H1 (cell line): ENCODE measurements around the gene RCAN3. TPM values are rescaled to one million over a fixed set of nuclear protein-coding genes. Genes with fewer than 3 reads are reported as not detected.

Experiments used
- CTCF ChIA-PET: fragments of 300-600 bp; sonication (Branson Sonifier 250); formaldehyde crosslinking; loops from one replicate; lab custom pipeline; 2021; ENCODE audit not compliant: partially characterized antibody; lab: Charles Lee
- POLR2A ChIA-PET: fragments of 300-600 bp; sonication (Branson Sonifier 250); formaldehyde crosslinking; loops from one replicate; lab custom pipeline; 2021; ENCODE audit warnings: inconsistent platforms; ENCODE audit not compliant: partially characterized antibody; lab: Charles Lee
- DNase-seq, 2 experiments: peaks; one replicate each; pipeline versions ENCODE4 v3.0.0 to v3.0.0-alpha.2; 2010 to 2022; ENCODE audit warnings: low spot score in 2 of 2, low read depth in 1 of 2, mixed read lengths in 1 of 2
- FAIRE-seq: peaks from 2 replicates; lab custom pipeline; 2011; peaks lifted over from hg19 to GRCh38; lab: Jason Lieb, UNC
- H2AFZ ChIP-seq: 2 replicates; pipeline ENCODE4 v1.8.1; 2012; ENCODE audit warnings: low read length, inconsistent platforms
- H2AK5ac ChIP-seq: 2 replicates; pipeline ENCODE4 v1.6.1; 2013; ENCODE audit warnings: low read depth, low read length
- H2BK120ac ChIP-seq: replicated peaks from 2 replicates; pipeline ENCODE3; 2013; ENCODE audit warnings: low read depth, low read length, inconsistent platforms
- H2BK12ac ChIP-seq: 2 replicates; pipeline ENCODE4 v1.6.1; 2013; ENCODE audit warnings: low read depth, low read length
- H2BK15ac ChIP-seq: 2 replicates; pipeline ENCODE4 v1.6.1; 2013; ENCODE audit warnings: low read length
- H2BK20ac ChIP-seq: 2 replicates; pipeline ENCODE4 v1.6.1; 2013; ENCODE audit warnings: low read length
- H2BK5ac ChIP-seq: 2 replicates; pipeline ENCODE4 v1.6.1; 2013; ENCODE audit warnings: low read depth, low read length
- H3K14ac ChIP-seq: 2 replicates; pipeline ENCODE4 v1.6.1; 2013; ENCODE audit warnings: inconsistent platforms; ENCODE audit not compliant: insufficient read length
- H3K18ac ChIP-seq: 2 replicates; pipeline ENCODE4 v1.6.1; 2013; ENCODE audit warnings: low read length; ENCODE audit errors: extremely low read depth
- H3K23ac ChIP-seq: 2 replicates; pipeline ENCODE4 v1.6.1; 2013; ENCODE audit warnings: inconsistent platforms; ENCODE audit not compliant: insufficient read length
- H3K23me2 ChIP-seq: 2 replicates; pipeline ENCODE4 v1.6.1; 2013; ENCODE audit warnings: low read depth, low read length
- H3K27ac ChIP-seq: 2 replicates; pipeline ENCODE4 v1.6.1; 2011; ENCODE audit warnings: low read depth, low read length, inconsistent platforms
- H3K27me3 ChIP-seq, 4 experiments: replicated peaks in 1 of 4; 1 replicate in 1 of 4; 2 replicates in 3 of 4; pipeline versions ENCODE4 v1.6.1 to v1.8.1; 2011 to 2013; ENCODE audit warnings: low read length in 3 of 4, mild to moderate bottlenecking in 3 of 4, inconsistent platforms in 2 of 4, mixed read lengths in 2 of 4, moderate library complexity in 1 of 4; ENCODE audit not compliant: control insufficient read depth in 3 of 4, insufficient read depth in 3 of 4; ENCODE audit errors: extremely low read depth in 1 of 4
- H3K36me3 ChIP-seq, 4 experiments: 2 replicates each; pipeline versions ENCODE4 v1.6.1 to v1.8.1; 2011 to 2013; ENCODE audit warnings: mild to moderate bottlenecking in 4 of 4, low read length in 3 of 4, moderate library complexity in 2 of 4, control low read depth in 1 of 4, inconsistent platforms in 1 of 4; ENCODE audit not compliant: insufficient read depth in 4 of 4, control insufficient read depth in 2 of 4
- H3K4ac ChIP-seq: replicated peaks from 2 replicates; pipeline ENCODE3; 2013; ENCODE audit warnings: low read length, low read depth, mixed read lengths, inconsistent platforms; ENCODE audit not compliant: insufficient read length
- H3K4me1 ChIP-seq, 4 experiments: replicated peaks in 1 of 4; 1 replicate in 1 of 4; 2 replicates in 3 of 4; pipeline versions ENCODE4 v1.6.1 to v1.8.1; 2011 to 2013; ENCODE audit warnings: low read length in 3 of 4, inconsistent platforms in 2 of 4, mixed read lengths in 1 of 4; ENCODE audit not compliant: insufficient read depth in 4 of 4, control insufficient read depth in 3 of 4
- H3K4me2 ChIP-seq, 2 experiments: 2 replicates each; pipeline versions ENCODE4 v1.6.1 to v1.8.1; 2011 to 2013; ENCODE audit warnings: low read depth in 2 of 2, low read length in 2 of 2, control low read depth in 1 of 2, inconsistent platforms in 1 of 2, mild to moderate bottlenecking in 1 of 2; ENCODE audit not compliant: insufficient read depth in 1 of 2
- H3K4me3 ChIP-seq, 4 experiments: fragments of 200-600, 300-600 bp in 1 of 4; sonication (generic), shearing (Covaris generic), sonication (Bioruptor Twin) in 1 of 4; 2 replicates each; pipeline versions ENCODE4 v1.5.1 to v1.8.1; 2011 to 2016; ENCODE audit warnings: low read length in 4 of 4, low read depth in 3 of 4, control low read depth in 2 of 4, inconsistent platforms in 2 of 4, mild to moderate bottlenecking in 2 of 4, mixed read lengths in 1 of 4, moderate library complexity in 1 of 4; ENCODE audit not compliant: insufficient read depth in 2 of 4; ENCODE audit errors: extremely low read depth in 1 of 4
- H3K56ac ChIP-seq: replicated peaks from 2 replicates; pipeline ENCODE3; 2013; ENCODE audit warnings: low read depth, mild to moderate bottlenecking, mixed read lengths, low read length, inconsistent platforms; ENCODE audit not compliant: insufficient read length
- H3K79me1 ChIP-seq: 2 replicates; pipeline ENCODE4 v1.6.1; 2013; ENCODE audit warnings: low read depth, low read length, control low read depth
- H3K79me2 ChIP-seq, 2 experiments: 2 replicates each; pipeline versions ENCODE4 v1.6.1 to v1.8.1; 2012 to 2013; ENCODE audit warnings: low read length in 2 of 2, mild to moderate bottlenecking in 2 of 2, inconsistent platforms in 1 of 2; ENCODE audit not compliant: insufficient read depth in 2 of 2, control insufficient read depth in 1 of 2
- H3K9ac ChIP-seq, 4 experiments: replicated peaks in 1 of 4; 1 replicate in 1 of 4; 2 replicates in 3 of 4; pipeline versions ENCODE4 v1.6.1 to v1.8.1; 2011 to 2013; ENCODE audit warnings: low read depth in 3 of 4, low read length in 3 of 4, control low read depth in 2 of 4, mild to moderate bottlenecking in 2 of 4, moderate library complexity in 2 of 4, inconsistent platforms in 1 of 4; ENCODE audit errors: extremely low read depth in 1 of 4
- H3K9me3 ChIP-seq, 2 experiments: 2 replicates each; pipeline versions ENCODE4 v1.6.1 to v1.8.1; 2012 to 2013; ENCODE audit warnings: mild to moderate bottlenecking in 2 of 2, moderate library complexity in 2 of 2, control low read depth in 1 of 2, inconsistent platforms in 1 of 2, low read depth in 1 of 2, low read length in 1 of 2, mixed read lengths in 1 of 2; ENCODE audit not compliant: insufficient read depth in 2 of 2
- H4K20me1 ChIP-seq, 2 experiments: replicated peaks in 1 of 2; 2 replicates each; pipeline versions ENCODE3 to v1.8.1; 2011 to 2013; ENCODE audit warnings: inconsistent platforms in 2 of 2, low read length in 2 of 2, mild to moderate bottlenecking in 1 of 2; ENCODE audit not compliant: insufficient read depth in 2 of 2, control insufficient read depth in 1 of 2
- H4K5ac ChIP-seq: 2 replicates; pipeline ENCODE4 v1.6.1; 2013; ENCODE audit warnings: low read length, low read depth, mixed read lengths, inconsistent platforms; ENCODE audit not compliant: insufficient read length
- H4K8ac ChIP-seq: 2 replicates; pipeline ENCODE4 v1.8.0; 2013; ENCODE audit warnings: mild to moderate bottlenecking, moderate library complexity, low read length, inconsistent platforms; ENCODE audit not compliant: insufficient read depth; ENCODE audit errors: extremely low read depth
- H4K91ac ChIP-seq: replicated peaks from 2 replicates; pipeline ENCODE3; 2013; ENCODE audit warnings: low read length, mixed read lengths, inconsistent platforms; ENCODE audit not compliant: insufficient read length
- ATF2 ChIP-seq: IDR thresholded peaks from 2 replicates; pipeline ENCODE4 v1.6.1; 2012; ENCODE audit warnings: low read length, inconsistent platforms
- ATF3 ChIP-seq: IDR thresholded peaks from 2 replicates; pipeline ENCODE4 v1.6.1; 2011; ENCODE audit warnings: low read depth, mild to moderate bottlenecking, low read length; ENCODE audit not compliant: insufficient read depth
- BRCA1 ChIP-seq: IDR thresholded peaks from 2 replicates; pipeline ENCODE4 v1.6.1; 2012; ENCODE audit warnings: low read depth, low read length, improper control_type of control experiment
- CBX5 ChIP-seq: fragments of 300-800, 300-1000 bp; sonication (generic); IDR thresholded peaks from 2 replicates; pipeline ENCODE4 v1.7.1; 2016; ENCODE audit warnings: antibody characterized with exemption, low read length, low read depth
- CEBPB ChIP-seq: IDR thresholded peaks from 2 replicates; pipeline ENCODE4 v1.6.1; 2012; ENCODE audit warnings: low read depth, low read length
- CHD2 ChIP-seq: IDR thresholded peaks from 2 replicates; pipeline ENCODE4 v1.6.1; 2012; ENCODE audit warnings: low read length, improper control_type of control experiment
- FOSL1 ChIP-seq: IDR thresholded peaks from 2 replicates; pipeline ENCODE4 v1.6.1; 2011; ENCODE audit warnings: mild to moderate bottlenecking, low read depth, low read length, moderate library complexity; ENCODE audit not compliant: insufficient read depth
- KDM5A ChIP-seq: fragments of 200-600 bp; IDR thresholded peaks from 2 replicates; pipeline ENCODE4 v1.7.1; 2012; ENCODE audit warnings: mild to moderate bottlenecking, low read length, inconsistent platforms, mixed read lengths
- NANOG ChIP-seq: IDR thresholded peaks from 2 replicates; pipeline ENCODE4 v1.6.1; 2011; ENCODE audit warnings: low read length, low read depth, mild to moderate bottlenecking, inconsistent platforms; ENCODE audit not compliant: insufficient read depth, poor library complexity, severe bottlenecking
- TAF1 ChIP-seq: IDR thresholded peaks from 2 replicates; pipeline ENCODE4 v1.6.1; 2011; ENCODE audit warnings: mild to moderate bottlenecking, low read depth, low read length
- WGBS, 2 experiments: shearing (Covaris generic) in 1 of 2; methylation state at CpG; one replicate each; pipeline versions ENCODE4 v1.1.6 to v1.1.7; 2013 to 2015; ENCODE audit warnings: low lambda C conversion rate in 2 of 2, mixed read lengths in 2 of 2, inconsistent platforms in 1 of 2, low coverage in 1 of 2, missing lambda C conversion rate in 1 of 2; ENCODE audit not compliant: insufficient replicate concordance in 2 of 2, insufficient coverage in 1 of 2, insufficient read length in 1 of 2; ENCODE audit errors: extremely low coverage in 1 of 2, missing lambda C conversion rate in 1 of 2; 5-methylcytosine and 5-hydroxymethylcytosine counted together
- polyA plus RNA-seq, 7 experiments: library from polyadenylated mRNA; depleted of rRNA in 3 of 7; stranded (reverse) in 5 of 7; unstranded in 2 of 7; fragments of >200 nt in 5 of 7; fragments of 200-250 nt in 2 of 7; gene quantifications; 1 replicate in 5 of 7; 2 replicates in 1 of 7; 4 replicates in 1 of 7; pipeline versions ENCODE4 v1.2.1 to v1.2.3, GENCODE V29; 2011 to 2013; ENCODE audit warnings: missing spikeins in 2 of 7, mixed read lengths in 2 of 7
- total RNA-seq: library from RNA; stranded (reverse); fragmentation: NEBNext Ultra II Directional; extraction: Animal tissue kit (Norgen Biotek cat#: 25700); gene quantifications from 2 replicates; pipeline ENCODE4 v1.2.1, GENCODE V29; 2021

RCAN3 gene
- total and polyA plus RNA-seq, 2 of the 8 experiments (the other 6 are each of a cell fraction or from before 2014, with no cell fraction given), result 5.6 to 16.6 TPM

GRCh38 chr1:24476571-24476970 is 26.1 kb upstream of the RCAN3 start:
- Histone ChIP-seq H3K9ac (no peak overlapping the region), H4K5ac (no peak overlapping the region), H2BK12ac (no peak overlapping the region), H2BK20ac (no peak overlapping the region), H3K4me2 (no peak overlapping the region), H3K4ac (no peak overlapping the region), H4K20me1 (no peaks in the 10 kb centered on the region), H3K4me3 (no peak overlapping the region), H4K91ac (no peak overlapping the region), H3K23me2 (no peaks in the 10 kb centered on the region), H3K18ac (no peak overlapping the region), H4K8ac (no peak overlapping the region), H3K56ac (no peak overlapping the region), H2BK5ac (no peak overlapping the region), H3K4me1 (peaks cover 0 to 3% (median 0%) of the 10 kb centered on the region in 4 experiments; a peak in 1 of 7 replicates)
- FAIRE-seq, result no peak
- POLR2A ChIA-PET, result no interaction called here
- CTCF ChIA-PET, result interaction anchor here (0.6 to 2.0 kb wide), 5 partner anchors 10 to 275 kb away, joined by 3 to 4 read pairs (median 4); no protein-coding TSS in a partner anchor
- no peak for DNase-seq
- TF ChIP-seq CEBPB (no peak), FOSL1 (no peak), CHD2 (no peak), ATF2 (no peak), TAF1 (no peak), CBX5 (no peak), NANOG (no peak), ATF3 (no peak), BRCA1 (no peak), KDM5A (no peak)
- TF ChIP-seq, all 59 proteins: peak for 0
- H3K36me3 ChIP-seq, result no peaks in the 10 kb centered on the region
- no peak overlapping the region for H2BK15ac ChIP-seq
- no peak overlapping the region for H3K23ac ChIP-seq
- no peaks in the 10 kb centered on the region for H3K27me3 ChIP-seq
- H3K14ac ChIP-seq, result no peak overlapping the region
- no peaks in the 10 kb centered on the region for H3K9me3 ChIP-seq
- H3K27ac ChIP-seq, result no peak overlapping the region
- 83% methylated on average over 2 of the region's 2 CpGs; no CpG with 5 or more reads in 1 of the 2 experiments for WGBS, 2 experiments
- no peak overlapping the region for H2AFZ ChIP-seq
- H3K79me1 ChIP-seq, result no peaks in the 10 kb centered on the region
- H2BK120ac ChIP-seq, result no peak overlapping the region
- no peak overlapping the region for H2AK5ac ChIP-seq
- H3K79me2 ChIP-seq, result no peaks in the 10 kb centered on the region
